Osteoblast (primary cell): Measurements from ENCODE around the gene ATP6V1D. TPM values are rescaled to one million over a fixed set of nuclear protein-coding genes. Genes with fewer than 3 reads are reported as not detected.

ENCODE experiments used
- DNase-seq: peaks from one replicate; pipeline ENCODE4 v3.0.0; 2011; ENCODE audit warnings: low spot score, mixed read lengths; ENCODE audit not compliant: insufficient read length; ENCODE audit errors: missing footprints
- H2AFZ ChIP-seq: 2 replicates; pipeline ENCODE4 v1.6.0; 2011; ENCODE audit warnings: mild to moderate bottlenecking, low read length
- H3K27ac ChIP-seq: 2 replicates; pipeline ENCODE4 v1.5.1; 2011; ENCODE audit warnings: mild to moderate bottlenecking, low read depth, low read length, moderate library complexity
- H3K27me3 ChIP-seq: 2 replicates; pipeline ENCODE4 v1.6.0; 2012; ENCODE audit warnings: mild to moderate bottlenecking, control low read depth, inconsistent platforms, low read length, moderate library complexity; ENCODE audit not compliant: insufficient read depth
- H3K36me3 ChIP-seq: 2 replicates; pipeline ENCODE4 v1.5.1; 2011; ENCODE audit warnings: mild to moderate bottlenecking, low read length, control low read depth, moderate library complexity; ENCODE audit not compliant: insufficient read depth
- H3K4me1 ChIP-seq: 2 replicates; pipeline ENCODE4 v1.5.1; 2011; ENCODE audit warnings: mild to moderate bottlenecking, low read length, control low read depth, moderate library complexity; ENCODE audit not compliant: insufficient read depth
- H3K4me2 ChIP-seq: 2 replicates; pipeline ENCODE4 v1.6.0; 2011; ENCODE audit warnings: mild to moderate bottlenecking, low read length; ENCODE audit not compliant: insufficient read depth
- H3K4me3 ChIP-seq: fragments of 200-600 bp; sonication (generic); 3 replicates; pipeline ENCODE4 v1.5.1; 2012; ENCODE audit warnings: mild to moderate bottlenecking, low read length, inconsistent platforms; ENCODE audit not compliant: insufficient read depth
- H3K79me2 ChIP-seq: 2 replicates; pipeline ENCODE4 v1.6.0; 2012; ENCODE audit warnings: mild to moderate bottlenecking, low read length, control low read depth, inconsistent platforms; ENCODE audit not compliant: insufficient read depth
- H3K9me3 ChIP-seq: 2 replicates; pipeline ENCODE4 v1.5.1; 2011; ENCODE audit warnings: low read depth, low read length, control low read depth
- H4K20me1 ChIP-seq: 2 replicates; pipeline ENCODE4 v1.6.0; 2012; ENCODE audit warnings: mild to moderate bottlenecking, low read length, control low read depth; ENCODE audit not compliant: insufficient read depth
- total RNA-seq: library from RNA; depleted of rRNA; stranded (reverse); fragments of >200 nt; gene quantifications from 2 replicates; pipeline ENCODE4 v1.2.3, GENCODE V29; 2012
- TF ChIP-seq, protein P1 (sequence below): IDR thresholded peaks from 2 replicates; pipeline ENCODE4 v1.5.1; 2011; ENCODE audit warnings: mild to moderate bottlenecking, low read depth, low read length, moderate library complexity; ENCODE audit errors: extremely low read depth

Gene ATP6V1D
- total RNA-seq, 1 donor = 140 TPM

DNA sequence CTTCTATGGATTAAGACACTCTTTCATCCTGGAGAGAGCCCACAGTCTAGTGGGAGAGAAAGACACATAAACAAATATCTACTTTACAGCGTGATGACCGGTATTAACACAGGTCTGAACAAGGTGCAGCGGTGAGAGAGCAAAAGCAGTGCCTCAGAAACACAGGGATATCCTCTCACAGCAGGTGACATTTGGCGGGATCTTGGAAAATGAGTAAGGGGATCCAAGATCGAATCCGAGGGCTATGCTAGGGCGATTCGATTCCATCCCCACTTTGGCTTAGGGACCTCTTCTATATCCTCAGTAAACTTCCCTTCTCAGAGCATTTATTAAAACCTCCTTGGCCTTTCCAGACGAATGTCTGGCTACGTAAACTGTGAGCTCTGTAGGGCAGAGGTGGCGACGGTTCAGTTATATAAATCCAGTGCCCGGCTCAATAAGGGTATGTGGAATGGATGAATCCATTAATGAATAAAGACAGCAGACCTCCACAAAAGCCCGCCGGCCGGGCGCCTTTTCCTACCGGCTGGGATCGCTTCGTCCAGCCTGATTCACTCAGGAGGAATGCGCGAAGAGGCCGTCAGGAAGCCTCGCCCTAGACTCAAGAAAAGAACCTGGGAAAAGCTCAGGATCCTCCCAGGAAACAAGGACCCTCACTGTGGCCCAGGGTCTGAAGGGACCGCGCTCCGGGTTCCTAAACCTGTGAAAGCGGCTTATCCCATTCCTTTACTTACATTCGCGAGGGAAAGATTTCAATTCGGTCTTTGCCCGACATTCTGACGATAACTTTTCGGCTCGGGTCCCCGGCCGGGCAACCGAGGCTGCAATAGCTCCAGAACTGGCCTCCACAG lies 455 bp downstream of the ATP6V1D start:
- peak overlapping the region; percentile 100 for H3K4me2 ChIP-seq
- H3K36me3 ChIP-seq = peaks cover 6% of the 10 kb centered on the region
- peak overlapping the region; percentile 89 for H3K4me3 ChIP-seq
- no peaks in the 10 kb centered on the region for H3K9me3 ChIP-seq
- peaks cover 47% of the 10 kb centered on the region for H4K20me1 ChIP-seq
- TF ChIP-seq, protein P1, sequence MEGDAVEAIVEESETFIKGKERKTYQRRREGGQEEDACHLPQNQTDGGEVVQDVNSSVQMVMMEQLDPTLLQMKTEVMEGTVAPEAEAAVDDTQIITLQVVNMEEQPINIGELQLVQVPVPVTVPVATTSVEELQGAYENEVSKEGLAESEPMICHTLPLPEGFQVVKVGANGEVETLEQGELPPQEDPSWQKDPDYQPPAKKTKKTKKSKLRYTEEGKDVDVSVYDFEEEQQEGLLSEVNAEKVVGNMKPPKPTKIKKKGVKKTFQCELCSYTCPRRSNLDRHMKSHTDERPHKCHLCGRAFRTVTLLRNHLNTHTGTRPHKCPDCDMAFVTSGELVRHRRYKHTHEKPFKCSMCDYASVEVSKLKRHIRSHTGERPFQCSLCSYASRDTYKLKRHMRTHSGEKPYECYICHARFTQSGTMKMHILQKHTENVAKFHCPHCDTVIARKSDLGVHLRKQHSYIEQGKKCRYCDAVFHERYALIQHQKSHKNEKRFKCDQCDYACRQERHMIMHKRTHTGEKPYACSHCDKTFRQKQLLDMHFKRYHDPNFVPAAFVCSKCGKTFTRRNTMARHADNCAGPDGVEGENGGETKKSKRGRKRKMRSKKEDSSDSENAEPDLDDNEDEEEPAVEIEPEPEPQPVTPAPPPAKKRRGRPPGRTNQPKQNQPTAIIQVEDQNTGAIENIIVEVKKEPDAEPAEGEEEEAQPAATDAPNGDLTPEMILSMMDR = no peak
- no peaks in the 10 kb centered on the region for H3K27me3 ChIP-seq
- peaks cover 33% of the 10 kb centered on the region for H3K4me1 ChIP-seq
- peak overlapping the region; percentile 100 for H3K27ac ChIP-seq
- peaks cover 95% of the 10 kb centered on the region for H3K79me2 ChIP-seq
- H2AFZ ChIP-seq = peak overlapping the region; percentile 84
- no peak for DNase-seq

DNA sequence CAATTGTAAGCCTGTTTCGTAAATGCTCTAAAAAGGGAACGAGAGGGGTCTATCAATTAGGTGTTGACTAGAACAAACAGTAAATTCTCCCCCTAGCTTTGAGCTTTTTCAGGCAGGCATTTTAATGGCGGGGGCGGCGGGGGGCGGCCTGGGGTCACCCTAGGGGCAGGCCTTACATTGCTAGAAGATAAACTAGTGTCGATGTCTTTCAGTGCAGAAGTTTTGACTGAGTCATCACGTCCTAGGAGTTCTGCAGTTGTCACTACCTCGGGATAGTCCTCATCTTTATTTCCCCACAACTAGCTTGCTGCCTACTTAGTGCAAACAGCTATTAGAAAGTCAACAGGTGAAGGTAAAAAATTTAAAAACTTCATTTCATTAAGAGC lies 1.6 kb downstream of the ATP6V1D start:
- Histone ChIP-seq H3K9me3 (no peaks in the 10 kb centered on the region), H3K27ac (peak overlapping the region; percentile 100), H4K20me1 (peaks cover 50% of the 10 kb centered on the region), H3K36me3 (peaks cover 6% of the 10 kb centered on the region), H2AFZ (no peak overlapping the region), H3K4me3 (peak overlapping the region; percentile 89), H3K27me3 (no peaks in the 10 kb centered on the region), H3K4me2 (peak overlapping the region; percentile 100), H3K79me2 (peaks cover 93% of the 10 kb centered on the region), H3K4me1 (peaks cover 33% of the 10 kb centered on the region)
- DNase-seq = no peak
- TF ChIP-seq, protein P1 = no peak

DNA sequence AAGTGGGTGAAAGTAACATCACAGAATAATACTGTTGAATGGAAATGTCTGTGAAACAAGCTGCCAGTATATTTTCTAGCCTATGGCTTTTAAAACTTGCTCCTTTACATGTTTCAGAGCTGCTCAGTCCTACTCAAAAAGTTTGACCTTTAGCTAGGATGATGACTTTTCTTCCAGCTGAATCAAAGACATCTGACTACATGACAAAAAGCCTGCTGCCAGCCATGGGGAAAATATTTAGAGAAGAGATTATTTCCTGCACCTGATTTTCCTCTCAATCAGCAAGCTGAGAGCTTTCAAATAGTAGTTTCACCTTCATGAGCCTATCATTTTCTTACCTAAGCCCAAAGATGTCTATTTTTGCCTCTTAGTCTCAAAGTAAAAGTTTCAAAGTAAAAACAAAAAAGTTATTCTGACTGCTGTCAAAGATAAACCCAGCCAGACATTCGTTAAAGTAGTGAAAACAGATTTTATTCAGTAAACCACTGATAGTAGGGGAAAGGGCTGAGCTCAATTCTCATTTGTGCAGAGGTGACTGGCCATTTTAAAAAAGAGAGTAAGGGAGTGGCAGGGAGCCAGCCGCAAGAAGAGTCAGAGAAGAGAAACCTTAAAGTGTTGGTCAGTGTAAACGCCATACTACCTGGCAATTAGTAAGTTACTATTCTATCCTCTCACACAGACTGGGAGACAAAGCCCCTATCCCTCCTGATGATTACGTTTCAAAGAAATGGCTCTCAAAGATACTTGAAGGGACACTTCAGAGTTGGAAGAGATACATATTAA lies 2.2 kb downstream of the ATP6V1D start:
- Histone ChIP-seq H3K27ac (no peak overlapping the region), H3K79me2 (peaks cover 92% of the 10 kb centered on the region), H4K20me1 (peaks cover 50% of the 10 kb centered on the region), H3K36me3 (peaks cover 5% of the 10 kb centered on the region), H3K4me2 (peak overlapping the region; percentile 100), H2AFZ (no peak overlapping the region), H3K4me1 (peaks cover 33% of the 10 kb centered on the region), H3K4me3 (peak overlapping the region; percentile 89), H3K9me3 (no peaks in the 10 kb centered on the region), H3K27me3 (no peaks in the 10 kb centered on the region)
- DNase-seq = no peak
- TF ChIP-seq, protein P1 = no peak

DNA sequence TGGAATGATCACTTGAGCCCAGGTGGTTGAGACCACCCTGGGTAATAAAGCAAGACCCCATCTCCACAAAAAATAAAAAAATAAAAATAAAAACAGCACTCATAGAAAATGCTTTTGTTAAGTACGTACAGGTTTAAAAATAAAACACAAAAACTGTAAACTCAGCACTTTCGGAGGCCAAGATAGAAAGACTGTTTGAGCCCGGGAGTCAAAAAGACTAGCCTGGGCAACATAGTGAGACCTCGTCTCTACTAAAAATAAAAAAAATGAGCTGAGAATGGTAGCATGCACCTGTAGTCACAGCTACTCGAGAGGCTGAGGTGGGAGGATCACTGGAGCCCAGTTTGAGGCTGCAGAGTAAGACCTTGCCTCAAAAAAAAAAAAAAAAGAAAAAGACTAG lies 7.5 kb downstream of the ATP6V1D start:
- TF ChIP-seq, protein P1 = no peak
- Histone ChIP-seq H4K20me1 (peaks cover 20% of the 10 kb centered on the region), H3K36me3 (peaks cover 52% of the 10 kb centered on the region), H3K27ac (no peak overlapping the region), H3K27me3 (no peaks in the 10 kb centered on the region), H2AFZ (no peak overlapping the region), H3K79me2 (peaks cover 54% of the 10 kb centered on the region), H3K4me2 (no peak overlapping the region), H3K4me1 (peaks cover 3% of the 10 kb centered on the region), H3K9me3 (no peaks in the 10 kb centered on the region), H3K4me3 (no peak overlapping the region)
- DNase-seq = no peak
